ENCODE measurements around the gene SDHB. TPM values are rescaled to one million over a fixed set of nuclear protein-coding genes. Genes with fewer than 3 reads are reported as not detected.

Gene SDHB
- total and polyA plus RNA-seq, 2 of the 13 experiments (the other 11 are each of a cell fraction or from before 2014, with no cell fraction given) = 136 to 142 TPM

DNA sequence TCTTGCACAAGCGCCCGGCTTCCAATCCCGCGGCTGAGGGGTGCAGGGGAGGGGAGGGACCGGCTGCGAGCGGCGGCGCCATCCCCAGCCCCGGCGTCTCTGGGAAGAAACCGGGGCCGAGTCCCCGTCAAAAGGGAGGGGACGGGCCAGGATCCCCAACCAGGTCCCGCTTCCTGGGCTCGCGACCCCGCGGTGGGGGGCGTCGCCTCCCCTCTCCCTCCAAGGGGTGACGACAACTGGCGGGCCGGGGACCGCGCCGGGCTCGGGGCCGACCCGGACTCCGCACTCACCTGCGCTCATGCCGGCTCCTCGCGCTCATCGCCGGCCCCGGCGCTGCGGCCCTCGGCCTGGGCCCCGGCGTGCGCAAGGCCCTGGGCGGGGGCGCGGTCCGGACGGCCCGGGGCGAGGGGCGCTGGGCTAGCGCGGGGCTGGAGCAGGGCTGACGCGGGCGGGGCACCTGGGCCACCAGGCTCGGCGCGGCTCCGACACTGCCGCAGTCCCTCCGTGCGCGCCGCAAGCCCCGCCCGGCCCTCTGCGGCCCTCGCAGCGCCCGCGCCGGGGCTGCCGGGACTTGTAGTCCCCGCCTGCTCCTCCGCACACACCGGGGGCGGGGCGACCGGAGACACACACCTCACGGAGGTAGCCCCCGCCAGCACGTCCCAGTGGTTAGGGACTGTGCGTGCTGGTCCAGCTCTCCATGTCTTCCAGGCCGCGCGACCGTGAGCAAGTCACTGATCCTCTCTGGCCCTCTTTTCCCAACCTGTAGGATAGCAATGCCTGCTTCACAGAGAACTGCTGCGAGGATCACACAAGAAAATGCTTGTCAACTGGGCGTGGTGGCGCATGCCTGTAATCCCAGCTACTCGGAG lies 42.2 kb downstream of the SDHB start, which contains the start of gene ATP13A2 (continued):
- no peak for TF ChIP-seq RORA (CRISPR knock-in tag; IDR thresholded peaks at IDR 0.05)
- no peak for TF ChIP-seq SNAPC2 (CRISPR knock-in tag; IDR thresholded peaks at IDR 0.05)
- TF ChIP-seq, protein P1, sequence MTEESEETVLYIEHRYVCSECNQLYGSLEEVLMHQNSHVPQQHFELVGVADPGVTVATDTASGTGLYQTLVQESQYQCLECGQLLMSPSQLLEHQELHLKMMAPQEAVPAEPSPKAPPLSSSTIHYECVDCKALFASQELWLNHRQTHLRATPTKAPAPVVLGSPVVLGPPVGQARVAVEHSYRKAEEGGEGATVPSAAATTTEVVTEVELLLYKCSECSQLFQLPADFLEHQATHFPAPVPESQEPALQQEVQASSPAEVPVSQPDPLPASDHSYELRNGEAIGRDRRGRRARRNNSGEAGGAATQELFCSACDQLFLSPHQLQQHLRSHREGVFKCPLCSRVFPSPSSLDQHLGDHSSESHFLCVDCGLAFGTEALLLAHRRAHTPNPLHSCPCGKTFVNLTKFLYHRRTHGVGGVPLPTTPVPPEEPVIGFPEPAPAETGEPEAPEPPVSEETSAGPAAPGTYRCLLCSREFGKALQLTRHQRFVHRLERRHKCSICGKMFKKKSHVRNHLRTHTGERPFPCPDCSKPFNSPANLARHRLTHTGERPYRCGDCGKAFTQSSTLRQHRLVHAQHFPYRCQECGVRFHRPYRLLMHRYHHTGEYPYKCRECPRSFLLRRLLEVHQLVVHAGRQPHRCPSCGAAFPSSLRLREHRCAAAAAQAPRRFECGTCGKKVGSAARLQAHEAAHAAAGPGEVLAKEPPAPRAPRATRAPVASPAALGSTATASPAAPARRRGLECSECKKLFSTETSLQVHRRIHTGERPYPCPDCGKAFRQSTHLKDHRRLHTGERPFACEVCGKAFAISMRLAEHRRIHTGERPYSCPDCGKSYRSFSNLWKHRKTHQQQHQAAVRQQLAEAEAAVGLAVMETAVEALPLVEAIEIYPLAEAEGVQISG (CRISPR knock-in tag; IDR thresholded peaks at IDR 0.05) = peak; percentile 93
- TF ChIP-seq TCF7L2 (IDR thresholded peaks at IDR 0.05; ENCODE audit: low read depth, low read length) = no peak
- TF ChIP-seq ZSCAN31 (CRISPR knock-in tag; IDR thresholded peaks at IDR 0.05; ENCODE audit: low read depth) = peak; percentile 58; the same call in 1 of the 2 replicates
- TF ChIP-seq SRF (IDR thresholded peaks at IDR 0.05; ENCODE audit: low read depth, low read length) = no peak
- no peak for TF ChIP-seq NCOA5 (CRISPR knock-in tag; IDR thresholded peaks at IDR 0.05)
- TF ChIP-seq, protein P2, sequence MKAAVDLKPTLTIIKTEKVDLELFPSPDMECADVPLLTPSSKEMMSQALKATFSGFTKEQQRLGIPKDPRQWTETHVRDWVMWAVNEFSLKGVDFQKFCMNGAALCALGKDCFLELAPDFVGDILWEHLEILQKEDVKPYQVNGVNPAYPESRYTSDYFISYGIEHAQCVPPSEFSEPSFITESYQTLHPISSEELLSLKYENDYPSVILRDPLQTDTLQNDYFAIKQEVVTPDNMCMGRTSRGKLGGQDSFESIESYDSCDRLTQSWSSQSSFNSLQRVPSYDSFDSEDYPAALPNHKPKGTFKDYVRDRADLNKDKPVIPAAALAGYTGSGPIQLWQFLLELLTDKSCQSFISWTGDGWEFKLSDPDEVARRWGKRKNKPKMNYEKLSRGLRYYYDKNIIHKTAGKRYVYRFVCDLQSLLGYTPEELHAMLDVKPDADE (CRISPR knock-in tag; IDR thresholded peaks at IDR 0.05) = no peak
- TF ChIP-seq POLR2A (IDR thresholded peaks at IDR 0.05; ENCODE audit: insufficient read depth in 1 of 2, low read depth in 2 of 2, low read length in 2 of 2) = peak in 1 of 2 experiments; percentile 71; a peak in 2 of 4 replicates
- TF ChIP-seq FOXJ3 (CRISPR knock-in tag; IDR thresholded peaks at IDR 0.05; ENCODE audit: borderline replicate concordance) = no peak
- TF ChIP-seq CBFB (CRISPR knock-in tag; IDR thresholded peaks at IDR 0.05) = 0 out of 2 replicates have a peak, but pooled peaks have one; percentile 30
- peak; percentile 74 for TF ChIP-seq MYC (CRISPR knock-in tag; IDR thresholded peaks at IDR 0.05; ENCODE audit: borderline replicate concordance)
- TF ChIP-seq ZNF24 (IDR thresholded peaks at IDR 0.05) = no peak
- TF ChIP-seq, protein P3, sequence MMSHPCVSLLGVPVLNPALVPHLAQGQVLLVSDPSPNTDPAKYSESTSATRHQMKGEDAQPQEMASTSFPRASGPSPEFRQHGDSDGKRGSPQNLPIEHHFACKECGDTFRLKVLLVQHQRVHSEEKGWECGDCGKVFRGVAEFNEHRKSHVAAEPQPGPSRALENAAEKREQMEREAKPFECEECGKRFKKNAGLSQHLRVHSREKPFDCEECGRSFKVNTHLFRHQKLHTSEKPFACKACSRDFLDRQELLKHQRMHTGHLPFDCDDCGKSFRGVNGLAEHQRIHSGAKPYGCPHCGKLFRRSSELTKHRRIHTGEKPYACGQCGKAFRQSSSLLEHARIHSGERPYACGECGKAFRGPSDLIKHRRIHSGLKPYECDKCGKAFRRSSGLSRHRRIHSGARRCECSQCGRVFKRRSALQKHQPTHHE (CRISPR knock-in tag; IDR thresholded peaks at IDR 0.05; ENCODE audit: borderline replicate concordance) = no peak
- no peak for TF ChIP-seq JUND (CRISPR knock-in tag; IDR thresholded peaks at IDR 0.05)
- no peak; the same call in 1 of the 2 replicates for TF ChIP-seq KDM5B (CRISPR knock-in tag; IDR thresholded peaks at IDR 0.05; ENCODE audit: borderline replicate concordance)
- TF ChIP-seq ZNF224 (CRISPR knock-in tag; IDR thresholded peaks at IDR 0.05) = no peak
- no peak for TF ChIP-seq PHF21A (CRISPR knock-in tag; IDR thresholded peaks at IDR 0.05)
- TF ChIP-seq ZNF605 (CRISPR knock-in tag; IDR thresholded peaks at IDR 0.05) = no peak
- TF ChIP-seq, protein P4, sequence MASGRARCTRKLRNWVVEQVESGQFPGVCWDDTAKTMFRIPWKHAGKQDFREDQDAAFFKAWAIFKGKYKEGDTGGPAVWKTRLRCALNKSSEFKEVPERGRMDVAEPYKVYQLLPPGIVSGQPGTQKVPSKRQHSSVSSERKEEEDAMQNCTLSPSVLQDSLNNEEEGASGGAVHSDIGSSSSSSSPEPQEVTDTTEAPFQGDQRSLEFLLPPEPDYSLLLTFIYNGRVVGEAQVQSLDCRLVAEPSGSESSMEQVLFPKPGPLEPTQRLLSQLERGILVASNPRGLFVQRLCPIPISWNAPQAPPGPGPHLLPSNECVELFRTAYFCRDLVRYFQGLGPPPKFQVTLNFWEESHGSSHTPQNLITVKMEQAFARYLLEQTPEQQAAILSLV (CRISPR knock-in tag; IDR thresholded peaks at IDR 0.05; ENCODE audit: borderline replicate concordance) = peak; percentile 71; the same call in 1 of the 2 replicates
- TF ChIP-seq KLF16 (CRISPR knock-in tag; IDR thresholded peaks at IDR 0.05) = no peak
- TF ChIP-seq REL (CRISPR knock-in tag; conservative IDR thresholded peaks at IDR 0.05) = no peak
- TF ChIP-seq ZNF766 (CRISPR knock-in tag; IDR thresholded peaks at IDR 0.05; ENCODE audit: borderline replicate concordance) = no peak
- TF ChIP-seq GTF3A (CRISPR knock-in tag; conservative IDR thresholded peaks at IDR 0.05) = no peak
- no peak for TF ChIP-seq SOX5 (CRISPR knock-in tag; IDR thresholded peaks at IDR 0.05; ENCODE audit: borderline replicate concordance)

All from HepG2 (cell line).